K562 (cell line): Measurements from ENCODE around the gene EFCAB7. TPM values are rescaled to one million over a fixed set of nuclear protein-coding genes. Genes with fewer than 3 reads are reported as not detected.

ENCODE experiments used
- ATAC-seq: fragments of 200-7000 bp; cut with Tn5 transposase; 3 replicates; pipeline ENCODE4 v1.9.1; 2020; ENCODE audit warnings: moderate library complexity
- BruUV-seq: library from RNA; stranded (reverse); fragments of 400-500 nt; replicated peaks from 2 replicates; lab custom pipeline; 2021; lab: Mats Ljungman, UMichigan
- CTCF ChIA-PET: fragments of 300-600 bp; formaldehyde crosslinking; extraction: SDS; loops from one replicate; lab custom pipeline; 2021; ENCODE audit warnings: low intra/inter-chr PET ratio; lab: Yijun Ruan, JAX
- POLR2A ChIA-PET: fragments of 300-600, 350-650 bp; sonication (Branson Sonifier 250); formaldehyde crosslinking; extraction: SDS; loops from one replicate; lab custom pipeline; 2021; ENCODE audit warnings: antibody characterized with exemption, inconsistent platforms; lab: Yijun Ruan, JAX
- DNase-seq, 4 experiments: peaks; one replicate each; pipeline versions ENCODE4 v3.0.0 to v3.0.0-alpha.2; 2011 to 2018; ENCODE audit warnings: low spot score in 3 of 4, mixed read lengths in 3 of 4; ENCODE audit errors: extremely low read depth in 1 of 4
- FAIRE-seq: peaks from 2 replicates; lab custom pipeline; 2011; peaks lifted over from hg19 to GRCh38; lab: Jason Lieb, UNC
- H2AFZ ChIP-seq: 2 replicates; pipeline ENCODE4 v1.6.0; 2011; ENCODE audit warnings: low read depth, low read length, control low read depth, inconsistent platforms
- H3K27ac ChIP-seq: fragments of 200-600 bp; 3 replicates; pipeline ENCODE4 v1.8.0; 2011; ENCODE audit warnings: low read depth, mild to moderate bottlenecking, control low read depth, inconsistent platforms, low read length, moderate library complexity, mixed read lengths; ENCODE audit errors: extremely low read depth
- H3K27me3 ChIP-seq, 2 experiments: fragments of 300-600 bp in 1 of 2; 2 replicates in 1 of 2; 3 replicates in 1 of 2; pipeline versions ENCODE4 v1.6.0 to v1.8.0; 2011; ENCODE audit warnings: inconsistent platforms in 2 of 2, low read length in 2 of 2, mild to moderate bottlenecking in 1 of 2, mixed read lengths in 1 of 2, moderate library complexity in 1 of 2; ENCODE audit not compliant: control insufficient read depth in 2 of 2, insufficient read depth in 2 of 2
- H3K36me3 ChIP-seq: fragments of 300-600 bp; 3 replicates; pipeline ENCODE4 v1.8.0; 2011; ENCODE audit warnings: mild to moderate bottlenecking, low read length, inconsistent platforms; ENCODE audit not compliant: control insufficient read depth, insufficient read depth
- H3K4me1 ChIP-seq, 2 experiments: fragments of 200-600 bp in 1 of 2; replicated peaks in 1 of 2; 2 replicates in 1 of 2; 3 replicates in 1 of 2; pipeline versions ENCODE4 v1.5.1 to v1.8.0; 2011; ENCODE audit warnings: inconsistent platforms in 2 of 2, low read length in 2 of 2, mild to moderate bottlenecking in 1 of 2, mixed read lengths in 1 of 2, moderate library complexity in 1 of 2; ENCODE audit not compliant: control insufficient read depth in 2 of 2, insufficient read depth in 2 of 2
- H3K4me2 ChIP-seq: 2 replicates; pipeline ENCODE4 v1.6.1; 2011; ENCODE audit warnings: low read length, control low read depth, inconsistent platforms, mixed read lengths; ENCODE audit not compliant: insufficient read depth
- H3K4me3 ChIP-seq: fragments of 200-600 bp; sonication (generic), shearing (Covaris generic); 2 replicates; pipeline ENCODE4 v1.5.1; 2016; ENCODE audit warnings: control low read depth, inconsistent platforms
- H3K79me2 ChIP-seq: fragments of 200-600 bp; 3 replicates; pipeline ENCODE4 v1.8.0; 2011; ENCODE audit warnings: low read length, inconsistent platforms; ENCODE audit not compliant: control insufficient read depth, insufficient read depth
- H3K9ac ChIP-seq, 2 experiments: 2 replicates each; pipeline versions ENCODE4 v1.6.0 to v1.6.1; 2011; ENCODE audit warnings: low read depth in 2 of 2, low read length in 2 of 2, control low read depth in 1 of 2, inconsistent platforms in 1 of 2, mild to moderate bottlenecking in 1 of 2, mixed read lengths in 1 of 2; ENCODE audit not compliant: insufficient read depth in 1 of 2
- H3K9me1 ChIP-seq: one replicate; pipeline ENCODE4 v1.6.0; 2011; ENCODE audit warnings: inconsistent platforms, mild to moderate bottlenecking, low read length, moderate library complexity; ENCODE audit not compliant: control insufficient read depth, insufficient read depth
- H3K9me3 ChIP-seq: replicated peaks from 2 replicates; pipeline ENCODE4 v1.5.1; 2011; ENCODE audit warnings: low read depth, low read length, inconsistent platforms; ENCODE audit not compliant: control insufficient read depth, insufficient read depth
- H4K20me1 ChIP-seq: replicated peaks from 2 replicates; pipeline ENCODE4 v1.6.1; 2011; ENCODE audit warnings: low read length, inconsistent platforms, mixed read lengths; ENCODE audit not compliant: control insufficient read depth, insufficient read depth
- HNRNPUL1 ChIP-seq: fragments of 200-400 bp; formaldehyde crosslinking; IDR thresholded peaks from 2 replicates; pipeline ENCODE4 v1.6.1; 2017; ENCODE audit warnings: low read length
- RBM25 ChIP-seq: fragments of 200-400 bp; formaldehyde crosslinking; IDR thresholded peaks from 2 replicates; pipeline ENCODE4 v1.6.1; 2018; ENCODE audit warnings: low read length, low read depth, moderate library complexity; ENCODE audit not compliant: severe bottlenecking
- WGBS: fragments of 100-300 bp; shearing (Covaris generic); methylation state at CpG from one replicate; pipeline ENCODE4 v1.1.6; 2016; ENCODE audit warnings: low coverage, mixed read lengths; ENCODE audit not compliant: insufficient coverage; ENCODE audit errors: missing lambda C conversion rate; 5-methylcytosine and 5-hydroxymethylcytosine counted together
- in situ Hi-C: fragments of 300-500 bp; cut with MboI; formaldehyde crosslinking; loops from 4 replicates; pipeline ENCODE4 v1.15.0; 2018; ENCODE audit warnings: inconsistent platforms, mixed read lengths
- intact Hi-C: fragments of 100-400 bp; cut with micrococcal nuclease; formaldehyde crosslinking; loops from 2 replicates; pipeline ENCODE4 v1.14.2; 2022
- polyA plus RNA-seq, 8 experiments: library from polyadenylated mRNA; depleted of rRNA in 4 of 8; stranded (reverse) in 5 of 8; unstranded in 3 of 8; fragments of >200 nt; fragmentation: Nextera tagmentation in 2 of 8; fragmentation: Illumina TruSeq in 1 of 8; extraction: Ambion mirVana in 2 of 8; extraction: Trizol in 1 of 8; gene quantifications; 2 replicates each; pipeline versions ENCODE4 v1.2.1 to v1.2.3, GENCODE V29; 2011 to 2014; ENCODE audit warnings: inconsistent platforms in 1 of 8, missing spikeins in 1 of 8
- small RNA-seq: library from RNA; depleted of rRNA; stranded (forward); fragments of <200 nt; gene quantifications from one replicate; pipeline ENCODE3, GENCODE V24; 2014
- total RNA-seq, 7 experiments: library from RNA; depleted of rRNA in 6 of 7; stranded (reverse); fragments of >200 nt in 6 of 7; fragmentation: Illumina TruSeq in 2 of 7; extraction: Trizol in 2 of 7; gene quantifications; 2 replicates each; pipeline versions ENCODE4 v1.2.1 to v1.2.3, GENCODE V29; 2011 to 2021; ENCODE audit warnings: low replicate concordance in 1 of 7

Gene EFCAB7
- total and polyA plus RNA-seq, 9 of the 15 experiments (the other 6 are each of a cell fraction or from before 2014, with no cell fraction given) = 3.2 to 7.6 (median 5.7) TPM

DNA sequence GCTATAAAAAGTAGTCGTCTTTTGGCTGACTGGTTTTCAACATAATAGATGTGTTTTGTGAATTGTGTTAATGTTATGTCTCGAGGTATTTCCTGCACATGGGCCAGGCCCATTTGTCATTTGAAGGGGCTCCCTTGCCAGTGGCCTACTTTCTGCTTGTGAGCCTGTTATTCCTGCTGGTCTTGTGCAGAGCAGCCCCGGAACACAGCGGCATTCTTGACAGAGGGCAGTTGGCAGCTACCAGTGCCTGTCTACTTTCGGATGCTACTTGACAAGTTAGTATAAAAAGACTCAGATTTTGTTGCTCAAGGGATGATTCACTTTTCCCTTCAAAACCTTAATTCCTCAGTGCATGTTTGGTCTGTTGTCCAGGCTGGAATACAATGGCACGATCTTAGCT lies 98.4 kb downstream of the EFCAB7 start:
- Histone ChIP-seq H3K4me3 (no peak overlapping the region), H3K79me2 (no peaks in the 10 kb centered on the region), H3K27me3 (peaks cover 6 to 23% of the 10 kb centered on the region in 2 experiments), H3K27ac (no peak overlapping the region), H3K9ac (no peak overlapping the region), H3K36me3 (no peaks in the 10 kb centered on the region), H4K20me1 (no peaks in the 10 kb centered on the region), H3K9me1 (no peaks in the 10 kb centered on the region), H3K4me1 (no peaks in the 10 kb centered on the region), H2AFZ (no peak overlapping the region), H3K9me3 (no peaks in the 10 kb centered on the region), H3K4me2 (no peak overlapping the region)
- POLR2A ChIA-PET = interaction anchor here (1.8 kb wide), 1 partner anchor 22 kb away, joined by 3 read pairs; no protein-coding TSS in a partner anchor
- intact Hi-C loops (no loop called here), in situ Hi-C loops (no loop called here)
- FAIRE-seq (no peak), DNase-seq (no peak), ATAC-seq (no peak)
- TF ChIP-seq HNRNPUL1 (no peak), RBM25 (no peak)
- BruUV-seq = no TSS peak
- CTCF ChIA-PET = no interaction called here
- WGBS = 0% methylated on average over 6 of the region's 6 CpGs

Small RNAs within 50 kb of the gene (small RNA-seq; reads per million reads assigned to genes)
- gene RF02105 (not detected), gene RF02106 (not detected), gene RF02107 (not detected), gene RF02108 (not detected), gene RF02109 (not detected), gene RF02110 (not detected), gene RN7SL488P (not detected), gene RNU7-123P (not detected)

Other genes starting within 250 kb of the EFCAB7 start
- 0.45 and 0.57 TPM in 2 replicates for gene FOXD3, start 201.0 kb upstream of the EFCAB7 start, total RNA-seq (2014; rRNA removed)
- gene FOXD3, start 201.0 kb upstream of the EFCAB7 start, total RNA-seq (2014; rRNA removed; fragmentation: Illumina TruSeq; extraction: Trizol) = 0.07 TPM in 1 of 2 replicates, not detected in the other
- not detected in 2 replicates for gene FOXD3, start 201.0 kb upstream of the EFCAB7 start, total RNA-seq (2015; rRNA removed; fragmentation: Illumina TruSeq; extraction: Trizol)
- 0.29 and 0.38 TPM in 2 replicates for gene FOXD3, start 201.0 kb upstream of the EFCAB7 start, total RNA-seq (2021)
- 0.06 and 0.11 TPM in 2 replicates for gene FOXD3, start 201.0 kb upstream of the EFCAB7 start, polyA plus RNA-seq (2011; rRNA removed)
- not detected in 2 replicates for gene FOXD3, start 201.0 kb upstream of the EFCAB7 start, polyA plus RNA-seq (2014; fragmentation: Illumina TruSeq; extraction: Trizol)
- under 1 TPM; 0.10 to 0.13 TPM for gene FOXD3, start 201.0 kb upstream of the EFCAB7 start, polyA plus RNA-seq (2014; fragmentation: Nextera tagmentation; extraction: Ambion mirVana)
- gene FOXD3, start 201.0 kb upstream of the EFCAB7 start, polyA plus RNA-seq (2014; rRNA removed) = 0.07 and 0.19 TPM in 2 replicates
- 18.9 and 21.1 TPM in 2 replicates for gene ALG6, start 155.9 kb upstream of the EFCAB7 start, total RNA-seq (2014; rRNA removed)
- gene ALG6, start 155.9 kb upstream of the EFCAB7 start, total RNA-seq (2014; rRNA removed; fragmentation: Illumina TruSeq; extraction: Trizol) = 25.4 and 28.0 TPM in 2 replicates
- 21.1 and 23.3 TPM in 2 replicates for gene ALG6, start 155.9 kb upstream of the EFCAB7 start, total RNA-seq (2015; rRNA removed; fragmentation: Illumina TruSeq; extraction: Trizol)
- 14.6 and 16.9 TPM in 2 replicates for gene ALG6, start 155.9 kb upstream of the EFCAB7 start, total RNA-seq (2021)
- 22.8 and 35.7 TPM in 2 replicates for gene ALG6, start 155.9 kb upstream of the EFCAB7 start, polyA plus RNA-seq (2011; rRNA removed)
- 16.3 and 18.9 TPM in 2 replicates for gene ALG6, start 155.9 kb upstream of the EFCAB7 start, polyA plus RNA-seq (2014; fragmentation: Illumina TruSeq; extraction: Trizol)
- 10 to 100 TPM; 26.8 to 29.1 TPM for gene ALG6, start 155.9 kb upstream of the EFCAB7 start, polyA plus RNA-seq (2014; fragmentation: Nextera tagmentation; extraction: Ambion mirVana)
- gene ALG6, start 155.9 kb upstream of the EFCAB7 start, polyA plus RNA-seq (2014; rRNA removed) = 16.0 and 21.9 TPM in 2 replicates
- gene ITGB3BP, start 300 bp upstream of the EFCAB7 start, total RNA-seq (2014; rRNA removed) = 52.7 and 62.8 TPM in 2 replicates
- 110 and 123 TPM in 2 replicates for gene ITGB3BP, start 300 bp upstream of the EFCAB7 start, total RNA-seq (2014; rRNA removed; fragmentation: Illumina TruSeq; extraction: Trizol)
- 80.5 and 95.0 TPM in 2 replicates for gene ITGB3BP, start 300 bp upstream of the EFCAB7 start, total RNA-seq (2015; rRNA removed; fragmentation: Illumina TruSeq; extraction: Trizol)
- gene ITGB3BP, start 300 bp upstream of the EFCAB7 start, total RNA-seq (2021) = 67.6 and 79.3 TPM in 2 replicates
- 91.9 and 111 TPM in 2 replicates for gene ITGB3BP, start 300 bp upstream of the EFCAB7 start, polyA plus RNA-seq (2011; rRNA removed)
- gene ITGB3BP, start 300 bp upstream of the EFCAB7 start, polyA plus RNA-seq (2014; fragmentation: Illumina TruSeq; extraction: Trizol) = 130 and 136 TPM in 2 replicates
- 100 to 1,000 TPM; 150 to 151 TPM for gene ITGB3BP, start 300 bp upstream of the EFCAB7 start, polyA plus RNA-seq (2014; fragmentation: Nextera tagmentation; extraction: Ambion mirVana)
- gene ITGB3BP, start 300 bp upstream of the EFCAB7 start, polyA plus RNA-seq (2014; rRNA removed) = 84.5 and 94.4 TPM in 2 replicates
- gene PGM1, start 69.9 kb downstream of the EFCAB7 start, total RNA-seq (2014; rRNA removed) = 0.14 TPM in 1 of 2 replicates, not detected in the other
- not detected in 2 replicates for gene PGM1, start 69.9 kb downstream of the EFCAB7 start, total RNA-seq (2014; rRNA removed; fragmentation: Illumina TruSeq; extraction: Trizol)
- not detected in 2 replicates for gene PGM1, start 69.9 kb downstream of the EFCAB7 start, total RNA-seq (2015; rRNA removed; fragmentation: Illumina TruSeq; extraction: Trizol)
- gene PGM1, start 69.9 kb downstream of the EFCAB7 start, total RNA-seq (2021) = 0.31 and 0.45 TPM in 2 replicates
- gene PGM1, start 69.9 kb downstream of the EFCAB7 start, polyA plus RNA-seq (2011; rRNA removed) = 0.03 TPM in 1 of 2 replicates, not detected in the other
- gene PGM1, start 69.9 kb downstream of the EFCAB7 start, polyA plus RNA-seq (2014; fragmentation: Illumina TruSeq; extraction: Trizol) = not detected in 2 replicates
- not detected for gene PGM1, start 69.9 kb downstream of the EFCAB7 start, polyA plus RNA-seq (2014; fragmentation: Nextera tagmentation; extraction: Ambion mirVana)
- 0.04 TPM in 1 of 2 replicates, not detected in the other for gene PGM1, start 69.9 kb downstream of the EFCAB7 start, polyA plus RNA-seq (2014; rRNA removed)